ENCODE measurements around the gene CEACAM6.

GRCh38 chr19:41811036-41811435 lies 55.7 kb downstream of the CEACAM6 start:
- TF ChIP-seq POLR2A (IDR thresholded peaks at IDR 0.05; ENCODE audit: low read length), result no peak
- no peak for TF ChIP-seq CTCF (IDR thresholded peaks at IDR 0.05)
